IPS-18a (cell line): ENCODE results near the gene TNFRSF8.

Source experiments
- H3K27ac ChIP-seq: one replicate; pipeline ENCODE4 v1.5.1; 2013; ENCODE audit warnings: low read length
- H3K27me3 ChIP-seq: one replicate; pipeline ENCODE4 v1.6.1; 2013; ENCODE audit warnings: mild to moderate bottlenecking, low read length; ENCODE audit not compliant: control insufficient read depth, insufficient read depth
- H3K36me3 ChIP-seq: one replicate; pipeline ENCODE4 v1.6.1; 2013; ENCODE audit warnings: low read depth, low read length; ENCODE audit not compliant: control insufficient read depth
- H3K4me1 ChIP-seq: one replicate; pipeline ENCODE4 v1.6.1; 2013; ENCODE audit warnings: low read depth, low read length; ENCODE audit not compliant: control insufficient read depth
- H3K4me3 ChIP-seq: one replicate; pipeline ENCODE4 v1.5.1; 2013; ENCODE audit warnings: low read length
- H3K9ac ChIP-seq: one replicate; pipeline ENCODE4 v1.6.1; 2013; ENCODE audit warnings: mild to moderate bottlenecking, low read length, moderate library complexity
- H3K9me3 ChIP-seq: one replicate; pipeline ENCODE4 v1.6.1; 2013; ENCODE audit warnings: low read depth, low read length; ENCODE audit not compliant: control insufficient read depth

TNFRSF8 gene

DNA sequence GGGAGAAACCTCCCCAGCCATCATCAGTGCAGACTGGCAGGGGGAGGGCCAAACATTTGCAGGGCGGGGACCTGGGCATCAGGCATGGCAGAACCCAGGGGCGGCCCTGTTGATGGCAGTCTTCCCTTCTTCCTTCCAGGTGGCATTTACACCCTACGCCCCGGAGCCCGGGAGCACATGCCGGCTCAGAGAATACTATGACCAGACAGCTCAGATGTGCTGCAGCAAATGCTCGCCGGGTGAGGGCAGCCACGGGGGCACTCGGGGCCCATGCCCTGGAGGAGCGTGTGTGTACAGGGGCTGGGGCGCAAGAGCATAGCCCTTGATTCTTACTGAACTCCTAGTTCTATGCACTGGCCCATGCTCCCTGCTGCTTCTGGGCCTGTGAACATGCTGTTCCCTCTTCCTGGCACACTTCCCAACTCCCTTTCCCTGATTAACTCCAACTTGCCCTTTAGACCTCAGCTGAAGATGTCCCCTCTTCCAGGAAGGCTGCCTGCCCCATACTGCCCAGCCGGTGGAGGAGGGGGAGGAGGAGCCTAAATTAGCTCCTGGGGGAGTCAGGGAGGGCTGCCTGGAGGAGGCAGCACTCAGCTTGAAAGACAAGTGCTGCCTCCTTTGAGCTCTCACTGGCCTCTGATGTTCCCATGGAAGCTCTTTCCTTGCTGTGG, 125.7 kb downstream of the TNFRSF8 start:
- H3K27me3 ChIP-seq, result no peaks in the 10 kb centered on the region
- no peaks in the 10 kb centered on the region for H3K36me3 ChIP-seq
- no peak overlapping the region for H3K27ac ChIP-seq
- no peak overlapping the region for H3K9ac ChIP-seq
- H3K4me3 ChIP-seq, result no peak overlapping the region
- peaks cover 7% of the 10 kb centered on the region for H3K4me1 ChIP-seq
- no peaks in the 10 kb centered on the region for H3K9me3 ChIP-seq

DNA sequence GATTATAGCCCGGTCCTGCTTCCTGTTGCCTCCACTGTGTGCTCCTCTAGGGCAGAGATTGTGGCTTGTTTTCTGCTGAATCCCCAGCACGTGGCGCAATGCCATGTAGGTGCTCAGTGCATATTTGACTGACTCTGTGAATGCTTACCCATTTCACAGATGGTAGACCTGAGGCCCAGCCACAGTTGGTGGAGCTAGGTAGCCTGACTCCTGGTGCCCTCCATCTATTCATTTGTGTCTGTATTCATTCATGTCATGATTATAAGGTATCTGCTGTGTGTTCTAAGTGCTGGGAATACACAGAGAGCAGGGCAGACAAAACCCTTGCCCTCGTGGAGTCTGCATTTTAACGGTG, 126.2 kb downstream of the TNFRSF8 start:
- no peak overlapping the region for H3K27ac ChIP-seq

DNA sequence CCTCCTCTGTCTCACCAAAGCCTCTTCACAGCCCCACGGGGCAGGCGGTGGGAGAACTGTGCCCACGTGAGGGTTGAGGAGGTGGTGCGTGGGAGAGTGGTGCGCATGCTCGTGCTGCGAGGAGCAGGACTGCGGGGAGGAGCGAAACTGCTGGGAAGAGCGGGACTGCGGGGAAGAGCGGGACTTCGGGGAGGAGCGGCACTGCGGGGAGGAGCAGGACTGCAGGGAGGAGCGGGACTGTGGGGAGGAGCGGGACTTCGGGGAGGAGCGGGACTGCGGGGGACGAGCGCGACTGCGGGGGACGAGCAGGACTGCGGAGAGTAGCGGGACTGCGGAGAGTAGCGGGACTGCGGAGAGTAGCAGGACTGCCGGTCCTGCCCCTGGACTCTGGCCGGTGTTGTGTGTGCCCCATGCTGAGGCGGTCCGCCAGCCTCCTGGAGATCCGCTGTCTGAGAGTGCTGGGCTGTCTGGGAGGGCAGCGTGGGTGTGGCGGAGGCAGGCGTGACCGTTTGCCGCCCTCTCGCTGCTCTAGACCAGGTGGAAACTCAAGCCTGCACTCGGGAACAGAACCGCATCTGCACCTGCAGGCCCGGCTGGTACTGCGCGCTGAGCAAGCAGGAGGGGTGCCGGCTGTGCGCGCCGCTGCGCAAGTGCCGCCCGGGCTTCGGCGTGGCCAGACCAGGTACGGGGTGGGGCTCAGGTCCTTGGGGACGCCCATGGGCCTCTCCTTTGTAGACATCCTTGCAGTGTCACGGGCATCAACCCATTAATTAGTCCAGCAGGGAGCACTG, 128.3 kb downstream of the TNFRSF8 start:
- Histone ChIP-seq H3K9me3 (no peaks in the 10 kb centered on the region), H3K27me3 (no peaks in the 10 kb centered on the region), H3K36me3 (no peaks in the 10 kb centered on the region), H3K9ac (no peak overlapping the region), H3K4me1 (peaks cover 7% of the 10 kb centered on the region), H3K27ac (no peak overlapping the region), H3K4me3 (no peak overlapping the region)

More for the DNA sequence above, 126.2 kb downstream of the TNFRSF8 start:
- Histone ChIP-seq H3K4me3 (no peak overlapping the region), H3K27me3 (no peaks in the 10 kb centered on the region), H3K4me1 (peaks cover 7% of the 10 kb centered on the region), H3K9ac (no peak overlapping the region), H3K36me3 (no peaks in the 10 kb centered on the region), H3K9me3 (no peaks in the 10 kb centered on the region)
